A673 (cell line): ENCODE data around the gene CDK13. TPM values are rescaled to one million over a fixed set of nuclear protein-coding genes. Genes with fewer than 3 reads are reported as not detected.

ENCODE experiments used
- BruUV-seq: library from RNA; stranded (reverse); fragments of 400-500 nt; replicated peaks from 2 replicates; lab custom pipeline; 2021; lab: Mats Ljungman, UMichigan
- CTCF ChIA-PET: fragments of 300-600 bp; sonication (Branson Sonifier 250); formaldehyde crosslinking; loops from one replicate; lab custom pipeline; 2022; ENCODE audit warnings: antibody characterized with exemption; lab: Charles Lee
- POLR2A ChIA-PET: fragments of 300-600 bp; sonication (Branson Sonifier 250); formaldehyde crosslinking; loops from one replicate; lab custom pipeline; 2022; ENCODE audit warnings: antibody characterized with exemption; ENCODE audit not compliant: low non-redundant PET; lab: Charles Lee
- DNase-seq: peaks from one replicate; pipeline ENCODE4 v3.0.0-alpha.2; 2015; ENCODE audit warnings: low spot score
- H3K27ac ChIP-seq: fragments of 200-600 bp; sonication (generic); 2 replicates; pipeline ENCODE4 v1.5.1; 2016; ENCODE audit warnings: mixed run types, low read depth, mild to moderate bottlenecking, mixed read lengths, antibody characterized with exemption, low read length; ENCODE audit not compliant: poor library complexity, severe bottlenecking
- H3K27me3 ChIP-seq: fragments of 200-600 bp; sonication (generic); replicated peaks from 2 replicates; pipeline ENCODE4 v1.6.1; 2017; ENCODE audit warnings: mixed run types, low read depth, mild to moderate bottlenecking, mixed read lengths, antibody characterized with exemption, low read length; ENCODE audit not compliant: insufficient read depth, poor library complexity
- H3K36me3 ChIP-seq: fragments of 200-600 bp; sonication (generic); 2 replicates; pipeline ENCODE4 v1.6.1; 2016; ENCODE audit warnings: mixed run types, mild to moderate bottlenecking, mixed read lengths, antibody characterized with exemption, low read length; ENCODE audit not compliant: insufficient read depth, poor library complexity, severe bottlenecking
- H3K4me1 ChIP-seq: fragments of 200-600 bp; sonication (generic); 2 replicates; pipeline ENCODE4 v1.6.1; 2017; ENCODE audit warnings: mixed run types, mild to moderate bottlenecking, mixed read lengths, antibody characterized with exemption, low read length; ENCODE audit not compliant: insufficient read depth, poor library complexity, severe bottlenecking
- H3K4me3 ChIP-seq: fragments of 200-600 bp; sonication (generic); 2 replicates; pipeline ENCODE4 v1.5.1; 2016; ENCODE audit warnings: low read depth, mixed run types, mild to moderate bottlenecking, mixed read lengths, low read length; ENCODE audit not compliant: poor library complexity, severe bottlenecking
- H3K9me3 ChIP-seq: fragments of 200-600 bp; sonication (generic); 2 replicates; pipeline ENCODE4 v1.6.1; 2016; ENCODE audit warnings: mixed run types, low read depth, mild to moderate bottlenecking, mixed read lengths, antibody characterized with exemption, low read length; ENCODE audit not compliant: poor library complexity, severe bottlenecking
- EZH2 ChIP-seq: fragments of 200-600 bp; sonication (generic); IDR thresholded peaks from 2 replicates; pipeline ENCODE4 v1.6.1; 2017; ENCODE audit warnings: borderline replicate concordance, low read depth, mild to moderate bottlenecking, mixed read lengths, antibody characterized with exemption, low read length; ENCODE audit not compliant: poor library complexity, severe bottlenecking
- intact Hi-C: fragments of 100-400 bp; cut with micrococcal nuclease; formaldehyde crosslinking; loops from one replicate; pipeline ENCODE4 v1.10.0; 2022; ENCODE audit not compliant: unreplicated experiment
- total RNA-seq: library from RNA; stranded (reverse); gene quantifications from 2 replicates; pipeline ENCODE4 v1.2.3, GENCODE V29; 2021
- TF ChIP-seq, protein P1 (sequence below): fragments of 300-800, 200-600 bp; sonication (generic); conservative IDR thresholded peaks from 2 replicates; pipeline ENCODE4 v1.5.1; 2017; ENCODE audit warnings: low read depth, mild to moderate bottlenecking, antibody characterized with exemption, low read length, moderate library complexity, mixed read lengths

Gene CDK13
- total RNA-seq, 1 experiment from 2014 or later: 56.6 TPM

DNA sequence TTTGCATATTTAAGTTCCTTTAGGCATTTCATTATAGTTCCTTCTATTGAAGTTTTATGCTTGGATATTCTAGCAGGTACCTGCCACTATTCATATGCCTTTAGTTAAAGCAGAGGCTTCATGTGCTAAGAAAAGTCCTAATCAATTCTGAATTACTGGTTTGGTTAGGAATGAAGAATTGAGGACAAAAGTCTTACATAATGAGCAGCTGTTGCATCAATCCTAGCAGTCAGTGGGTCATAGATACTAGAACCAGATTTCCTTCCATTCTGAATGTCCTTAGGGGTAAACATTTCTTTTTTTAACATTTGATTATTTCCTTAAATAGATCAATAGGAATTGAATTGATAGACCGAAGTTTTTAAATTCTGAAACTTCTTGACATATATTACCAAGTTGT is 59.2 kb downstream of the CDK13 start:
- Histone ChIP-seq H3K36me3 (peaks cover 6% of the 10 kb centered on the region), H3K27ac (no peak overlapping the region), H3K9me3 (no peaks in the 10 kb centered on the region), H3K27me3 (no peaks in the 10 kb centered on the region), H3K4me3 (no peak overlapping the region), H3K4me1 (no peaks in the 10 kb centered on the region)
- DNase-seq: no peak
- intact Hi-C loops: no loop called here
- ChIA-PET CTCF (no interaction called here), POLR2A (interaction anchor here (0.6 kb wide), 1 partner anchor 37 kb away, joined by 5 read pairs; no protein-coding TSS in a partner anchor)
- TF ChIP-seq, protein P1, sequence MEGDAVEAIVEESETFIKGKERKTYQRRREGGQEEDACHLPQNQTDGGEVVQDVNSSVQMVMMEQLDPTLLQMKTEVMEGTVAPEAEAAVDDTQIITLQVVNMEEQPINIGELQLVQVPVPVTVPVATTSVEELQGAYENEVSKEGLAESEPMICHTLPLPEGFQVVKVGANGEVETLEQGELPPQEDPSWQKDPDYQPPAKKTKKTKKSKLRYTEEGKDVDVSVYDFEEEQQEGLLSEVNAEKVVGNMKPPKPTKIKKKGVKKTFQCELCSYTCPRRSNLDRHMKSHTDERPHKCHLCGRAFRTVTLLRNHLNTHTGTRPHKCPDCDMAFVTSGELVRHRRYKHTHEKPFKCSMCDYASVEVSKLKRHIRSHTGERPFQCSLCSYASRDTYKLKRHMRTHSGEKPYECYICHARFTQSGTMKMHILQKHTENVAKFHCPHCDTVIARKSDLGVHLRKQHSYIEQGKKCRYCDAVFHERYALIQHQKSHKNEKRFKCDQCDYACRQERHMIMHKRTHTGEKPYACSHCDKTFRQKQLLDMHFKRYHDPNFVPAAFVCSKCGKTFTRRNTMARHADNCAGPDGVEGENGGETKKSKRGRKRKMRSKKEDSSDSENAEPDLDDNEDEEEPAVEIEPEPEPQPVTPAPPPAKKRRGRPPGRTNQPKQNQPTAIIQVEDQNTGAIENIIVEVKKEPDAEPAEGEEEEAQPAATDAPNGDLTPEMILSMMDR: no peak
- TF ChIP-seq EZH2: no peak
- no TSS peak for BruUV-seq

DNA sequence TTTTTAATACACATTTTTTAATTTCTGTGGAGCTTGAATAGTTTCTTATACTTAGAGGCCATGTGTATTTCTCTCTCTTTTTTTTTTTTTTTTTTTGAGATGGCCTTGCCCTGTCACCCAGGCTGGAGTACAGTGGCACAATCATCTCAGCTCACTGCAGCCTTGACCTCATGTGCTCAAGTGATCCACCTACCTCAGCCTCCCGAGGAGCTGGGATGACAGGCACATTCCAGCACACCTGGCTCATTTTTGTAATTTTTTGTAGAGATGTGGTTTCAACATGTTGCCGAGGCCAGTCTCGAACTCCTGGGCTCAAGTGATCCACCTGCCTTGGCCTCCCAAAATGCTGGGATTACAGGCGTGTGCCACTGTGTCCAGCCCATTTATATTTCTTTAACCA is 64.3 kb downstream of the CDK13 start:
- Histone ChIP-seq H3K27ac (no peak overlapping the region), H3K4me3 (no peak overlapping the region), H3K36me3 (peaks cover 12% of the 10 kb centered on the region), H3K9me3 (no peaks in the 10 kb centered on the region), H3K4me1 (peaks cover 10% of the 10 kb centered on the region), H3K27me3 (no peaks in the 10 kb centered on the region)
- ChIA-PET POLR2A (no interaction called here), CTCF (no interaction called here)
- intact Hi-C loops: no loop called here
- DNase-seq: no peak
- BruUV-seq: no TSS peak
- TF ChIP-seq, protein P1: no peak
- no peak for TF ChIP-seq EZH2

DNA sequence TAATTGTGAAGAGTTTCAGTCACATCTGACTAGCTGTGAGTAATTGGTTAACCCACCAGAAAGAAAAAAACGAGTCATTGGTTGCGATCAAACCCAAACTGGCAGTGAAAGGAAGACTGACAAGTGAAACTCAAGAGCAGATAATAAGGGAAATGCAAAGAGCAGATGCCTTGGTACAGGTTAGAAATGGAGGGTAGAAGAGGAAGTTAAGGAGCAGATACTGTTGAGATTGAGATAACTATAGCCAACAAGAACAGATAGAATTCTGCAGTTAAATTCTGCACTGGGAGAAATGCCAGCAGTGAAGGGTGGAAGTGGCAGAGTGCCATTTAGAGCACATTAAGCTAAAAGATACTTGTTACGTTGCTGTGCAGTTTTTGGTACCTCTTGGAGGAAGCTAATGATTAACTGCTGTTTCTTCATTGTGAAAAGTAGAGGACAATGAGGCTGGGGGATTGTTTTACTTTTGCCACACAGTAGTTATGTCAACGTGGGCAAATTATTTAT is 65.8 kb downstream of the CDK13 start:
- H3K4me3 ChIP-seq: no peak overlapping the region
- intact Hi-C loops: no loop called here
- POLR2A ChIA-PET: no interaction called here
- H3K36me3 ChIP-seq: peaks cover 9% of the 10 kb centered on the region
- no peaks in the 10 kb centered on the region for H3K9me3 ChIP-seq
- CTCF ChIA-PET: interaction anchor here (0.6 kb wide), 1 partner anchor 435 kb away, joined by 3 read pairs; no protein-coding TSS in a partner anchor
- H3K4me1 ChIP-seq: peaks cover 10% of the 10 kb centered on the region
- no peak overlapping the region for H3K27ac ChIP-seq
- no peaks in the 10 kb centered on the region for H3K27me3 ChIP-seq
- TF ChIP-seq EZH2: no peak
- TF ChIP-seq, protein P1: no peak
- DNase-seq: peak; percentile 67
- BruUV-seq: no TSS peak
